COLO668 (cell line): Measurements from ENCODE around the gene LGALSL.

Source experiments
- DNase-seq: peaks from one replicate; lab custom pipeline; 2025; ENCODE audit not compliant: unreplicated experiment; lab: John Stamatoyannopoulos, UW

LGALSL gene

DNA sequence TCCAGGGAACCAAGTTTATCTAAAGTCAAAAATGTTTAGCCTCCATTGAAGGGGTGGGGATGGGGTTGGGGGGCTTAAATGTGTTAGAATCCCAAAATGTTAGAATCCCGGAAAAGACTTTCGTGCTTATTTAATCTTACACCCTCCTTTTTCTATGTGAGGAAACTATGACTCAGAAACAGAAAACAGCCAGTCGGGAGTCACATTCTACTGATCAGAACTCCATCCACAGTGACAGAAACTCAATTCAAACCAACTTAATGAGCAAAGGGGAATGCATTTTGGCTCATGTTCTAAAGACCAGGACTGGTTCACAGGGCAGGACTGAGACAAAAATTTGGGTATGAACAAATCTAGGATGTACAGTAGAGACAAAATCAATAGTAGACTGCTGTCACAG is 38.3 kb downstream of the LGALSL start:
- no peak for DNase-seq

DNA sequence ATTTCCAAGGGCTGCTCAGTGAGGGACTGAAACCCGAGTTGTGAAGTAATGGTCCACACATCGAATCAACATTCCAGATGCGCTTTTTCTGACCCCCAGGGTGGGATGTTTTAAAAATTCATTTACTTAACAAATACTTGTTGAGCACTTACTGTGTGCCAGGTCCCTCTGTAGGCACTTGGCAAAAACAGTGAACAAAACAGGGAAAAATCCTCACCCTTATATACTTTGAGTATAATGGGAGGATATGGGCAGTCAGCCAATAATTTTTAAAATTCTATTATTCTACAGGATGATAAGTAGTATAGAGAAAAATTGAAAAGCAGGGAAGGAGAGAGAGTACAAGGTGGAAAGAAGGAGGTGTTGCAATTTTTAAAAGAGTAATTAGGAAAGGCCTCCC is 38.9 kb downstream of the LGALSL start:
- DNase-seq: no peak

DNA sequence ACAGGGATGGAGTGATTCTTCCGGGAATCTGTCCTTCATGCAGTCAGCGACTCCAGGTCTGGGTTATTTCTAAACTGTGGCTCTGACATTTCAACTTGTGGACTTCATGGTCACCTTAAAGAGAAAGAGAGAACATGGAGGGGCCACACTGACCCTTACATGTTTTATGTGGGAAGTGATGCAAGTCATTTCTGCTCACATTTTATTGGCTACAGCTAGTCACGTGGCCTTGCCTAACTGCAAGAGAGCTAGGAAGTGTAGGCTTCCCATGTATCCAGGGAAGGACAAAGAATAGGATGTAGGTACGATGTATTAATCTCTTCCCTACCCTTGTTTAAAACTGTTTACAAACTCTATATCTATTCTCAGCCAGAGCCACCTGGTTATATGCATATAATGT is 39.8 kb downstream of the LGALSL start:
- DNase-seq: peak; percentile 22

DNA sequence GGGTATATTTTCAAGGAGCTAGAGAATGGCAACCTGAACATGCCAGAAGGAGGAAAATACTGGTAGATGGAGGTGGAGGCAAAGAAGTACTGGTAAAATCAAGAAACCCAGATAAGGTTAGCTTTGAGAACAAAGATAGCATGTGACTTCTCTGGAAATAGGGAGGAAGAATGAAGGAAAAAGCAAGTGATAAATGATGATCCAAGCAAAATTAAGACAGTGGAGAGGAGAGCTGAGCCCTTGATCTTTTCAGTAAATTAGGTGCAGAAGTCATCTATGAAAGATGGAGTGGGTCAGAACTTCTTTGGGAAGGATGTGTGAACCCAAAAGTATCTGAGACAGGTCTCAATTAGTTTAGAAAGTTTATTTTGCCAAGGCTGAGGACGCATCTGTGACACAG is 44.5 kb downstream of the LGALSL start:
- DNase-seq: no peak

DNA sequence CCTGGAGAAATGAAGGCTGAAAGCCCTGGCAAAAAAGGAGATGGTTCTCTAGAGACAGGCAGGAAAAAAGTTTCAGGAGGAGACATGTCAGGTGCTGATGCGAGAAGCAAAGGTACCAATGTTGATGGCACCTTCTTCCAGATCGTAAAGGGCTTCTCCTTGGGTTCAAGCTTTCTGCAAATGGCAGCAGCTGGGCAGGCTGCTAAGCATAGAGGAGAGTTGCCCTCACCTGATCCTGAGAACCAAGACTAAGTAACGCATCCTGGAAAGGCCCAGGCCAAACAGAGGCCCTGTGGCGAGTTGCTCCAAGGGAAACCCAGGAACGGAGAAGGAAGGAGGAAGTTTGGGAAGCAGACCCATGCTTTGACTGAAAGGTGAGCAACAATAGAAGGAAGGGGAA is 46.6 kb downstream of the LGALSL start:
- DNase-seq: no peak

DNA sequence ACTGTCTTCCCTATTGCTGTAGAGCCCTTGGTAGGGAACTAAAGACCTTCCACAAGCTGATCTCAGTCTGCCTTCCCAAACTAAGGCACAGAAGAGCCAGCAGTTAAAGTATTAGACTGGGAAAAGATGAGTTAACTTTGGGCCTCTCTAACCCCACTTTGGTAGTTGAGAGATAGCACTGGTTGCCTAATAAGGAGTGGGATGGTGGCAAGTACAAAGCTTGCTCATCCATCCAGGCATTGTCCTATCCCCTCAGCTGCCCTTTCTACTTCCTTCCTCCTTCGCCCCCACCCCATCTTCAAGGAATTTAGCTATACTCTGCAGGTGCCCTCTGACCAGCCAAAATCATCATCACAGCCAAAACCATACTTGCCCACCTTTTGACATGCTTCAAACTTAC is 48.0 kb downstream of the LGALSL start:
- no peak for DNase-seq

DNA sequence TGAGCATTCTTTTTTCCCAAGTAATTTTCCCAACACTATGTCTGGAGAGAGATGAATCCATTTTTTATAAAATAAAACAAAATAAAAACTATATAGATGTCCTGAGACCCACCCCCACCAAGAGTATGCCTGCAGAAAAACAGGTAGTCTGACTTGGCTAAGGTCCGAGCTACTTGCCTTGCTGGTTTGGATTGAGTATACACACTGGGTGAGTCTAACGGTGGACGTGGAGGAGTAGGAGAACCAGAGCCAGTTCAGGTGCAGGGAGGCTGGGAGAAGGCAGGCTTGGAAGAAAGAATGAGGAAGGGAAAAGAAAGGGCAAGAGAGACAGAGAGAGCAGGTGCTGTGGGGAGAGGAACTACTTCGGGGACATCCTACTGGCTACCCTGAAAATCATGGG is 48.9 kb downstream of the LGALSL start:
- no peak for DNase-seq

DNA sequence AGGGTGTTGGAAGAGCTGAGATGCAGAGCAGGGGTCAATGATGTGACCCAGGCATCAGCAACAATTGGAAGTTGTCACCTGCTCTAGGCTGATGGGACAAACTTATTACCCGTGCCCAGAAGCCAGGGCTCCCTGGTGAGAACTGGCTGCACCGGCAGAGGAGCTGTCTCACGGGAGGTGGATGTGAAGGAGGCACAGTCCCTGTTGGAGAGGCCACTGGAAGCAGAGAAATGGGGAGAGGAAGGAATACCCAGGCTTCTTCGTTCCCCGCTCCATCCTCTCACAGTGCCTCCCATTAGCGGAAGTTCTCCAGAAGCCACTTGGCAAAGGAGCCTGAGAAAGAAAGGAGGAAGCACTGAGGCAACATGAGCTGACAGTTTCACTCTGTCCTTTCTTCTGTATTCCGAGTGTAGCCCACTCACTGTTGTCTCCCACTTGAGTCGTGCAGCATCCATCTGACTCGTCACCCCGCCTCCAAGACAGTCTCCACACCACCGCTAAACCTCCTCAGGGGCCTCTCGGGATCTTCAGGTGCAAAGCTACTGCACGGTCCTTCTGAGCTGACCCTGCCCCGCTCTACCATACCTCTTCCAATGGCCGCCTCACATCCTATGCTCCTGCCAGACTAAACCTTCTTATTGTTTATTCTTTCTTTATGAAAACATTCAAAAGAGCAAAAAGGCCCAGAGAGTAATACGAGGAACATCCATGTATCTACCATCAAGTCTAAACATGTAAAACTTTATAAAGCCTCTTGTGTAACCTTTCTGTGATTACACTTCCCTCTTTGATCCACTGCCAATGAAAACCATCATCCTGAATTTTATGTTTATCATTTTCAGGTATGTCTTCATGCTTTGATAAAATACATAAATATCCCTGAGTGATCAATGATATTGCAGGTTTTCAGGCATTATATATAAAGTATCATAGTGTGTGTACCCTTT is 51.1 kb downstream of the LGALSL start:
- no peak for DNase-seq

DNA sequence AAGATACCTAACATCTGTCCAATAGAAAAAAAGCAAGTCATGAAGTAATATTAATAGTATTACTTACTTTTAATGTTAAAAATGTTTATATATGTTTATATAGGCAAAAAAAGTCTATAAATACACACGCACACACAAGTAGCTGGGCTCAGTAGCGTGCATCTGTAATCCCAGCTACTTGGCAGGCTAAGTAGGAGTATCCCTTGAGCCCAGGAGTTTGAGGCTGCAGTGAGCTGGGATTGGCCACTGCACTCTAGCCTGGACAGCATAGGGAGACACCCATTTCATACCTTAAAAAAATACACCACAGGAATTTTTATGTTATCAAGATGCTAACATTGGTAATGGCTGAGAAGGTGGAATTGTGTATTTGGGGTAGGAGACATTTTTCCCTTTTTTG is 52.7 kb downstream of the LGALSL start:
- DNase-seq: no peak
